GM10266 (cell line): Measurements from ENCODE around the gene HRNR.

ENCODE experiments used
- DNase-seq: peaks from one replicate; pipeline ENCODE4 v3.0.0; 2012; ENCODE audit errors: extremely low spot score
- TF ChIP-seq, protein P1 (sequence below): IDR thresholded peaks from 2 replicates; pipeline ENCODE4 v1.5.1; 2012; ENCODE audit warnings: mild to moderate bottlenecking, low read depth; ENCODE audit not compliant: control insufficient read depth, insufficient read depth; ENCODE audit errors: missing control alignments

HRNR gene

DNA sequence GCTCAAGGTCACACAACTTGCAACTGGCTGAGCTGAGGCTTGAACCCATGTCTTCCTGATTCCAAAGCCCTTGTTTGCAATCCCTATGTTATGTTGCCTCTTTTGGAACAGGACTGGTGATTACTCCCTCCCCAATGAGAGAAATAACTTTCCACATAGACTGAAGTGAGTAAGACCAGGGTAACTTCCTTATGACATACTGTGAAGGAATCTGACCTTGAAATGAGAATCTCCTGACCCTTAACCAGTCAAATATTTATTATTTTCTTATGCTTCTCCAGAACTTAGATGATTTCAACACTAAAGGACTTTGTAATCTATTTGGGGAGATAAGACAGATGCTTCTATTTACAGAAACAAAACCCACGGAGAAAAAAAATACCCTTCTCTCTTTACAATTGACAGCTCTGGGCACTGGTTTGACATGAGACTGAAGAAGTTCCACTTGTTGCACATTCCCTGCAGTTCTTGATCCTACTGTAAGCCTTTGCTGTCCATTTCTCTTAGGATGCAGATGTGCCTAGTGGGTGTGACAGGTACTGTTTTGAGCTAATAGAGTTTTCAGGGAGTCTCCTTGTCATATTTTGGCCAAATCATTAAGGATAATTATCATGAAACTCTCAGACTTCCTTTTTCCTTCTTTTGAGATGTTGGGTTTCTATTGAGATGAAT, 61.1 kb downstream of the HRNR start:
- TF ChIP-seq, protein P1, sequence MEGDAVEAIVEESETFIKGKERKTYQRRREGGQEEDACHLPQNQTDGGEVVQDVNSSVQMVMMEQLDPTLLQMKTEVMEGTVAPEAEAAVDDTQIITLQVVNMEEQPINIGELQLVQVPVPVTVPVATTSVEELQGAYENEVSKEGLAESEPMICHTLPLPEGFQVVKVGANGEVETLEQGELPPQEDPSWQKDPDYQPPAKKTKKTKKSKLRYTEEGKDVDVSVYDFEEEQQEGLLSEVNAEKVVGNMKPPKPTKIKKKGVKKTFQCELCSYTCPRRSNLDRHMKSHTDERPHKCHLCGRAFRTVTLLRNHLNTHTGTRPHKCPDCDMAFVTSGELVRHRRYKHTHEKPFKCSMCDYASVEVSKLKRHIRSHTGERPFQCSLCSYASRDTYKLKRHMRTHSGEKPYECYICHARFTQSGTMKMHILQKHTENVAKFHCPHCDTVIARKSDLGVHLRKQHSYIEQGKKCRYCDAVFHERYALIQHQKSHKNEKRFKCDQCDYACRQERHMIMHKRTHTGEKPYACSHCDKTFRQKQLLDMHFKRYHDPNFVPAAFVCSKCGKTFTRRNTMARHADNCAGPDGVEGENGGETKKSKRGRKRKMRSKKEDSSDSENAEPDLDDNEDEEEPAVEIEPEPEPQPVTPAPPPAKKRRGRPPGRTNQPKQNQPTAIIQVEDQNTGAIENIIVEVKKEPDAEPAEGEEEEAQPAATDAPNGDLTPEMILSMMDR = no peak

More for the DNA sequence above, 61.1 kb downstream of the HRNR start:
- no peak for DNase-seq
